ENCODE measurements around the gene LAMTOR4.

Gene LAMTOR4

GRCh38 chr7:100102950-100103840, 45.5 kb upstream of the LAMTOR4 start:
- no peak for TF ChIP-seq EGR1 (IDR thresholded peaks at IDR 0.05)
- TF ChIP-seq EP300 (IDR thresholded peaks at IDR 0.05; ENCODE audit: borderline replicate concordance) = no peak
- no peak for TF ChIP-seq TCF12 (IDR thresholded peaks at IDR 0.05; ENCODE audit: low read depth)
- no peak for TF ChIP-seq NFIC (IDR thresholded peaks at IDR 0.05)
- no peak for TF ChIP-seq CEBPB (IDR thresholded peaks at IDR 0.05)
- TF ChIP-seq CREB1 (IDR thresholded peaks at IDR 0.05; ENCODE audit: low read depth) = no peak
- no peak for TF ChIP-seq ZBTB7A (IDR thresholded peaks at IDR 0.05; ENCODE audit: low read depth)
- TF ChIP-seq, protein P1, sequence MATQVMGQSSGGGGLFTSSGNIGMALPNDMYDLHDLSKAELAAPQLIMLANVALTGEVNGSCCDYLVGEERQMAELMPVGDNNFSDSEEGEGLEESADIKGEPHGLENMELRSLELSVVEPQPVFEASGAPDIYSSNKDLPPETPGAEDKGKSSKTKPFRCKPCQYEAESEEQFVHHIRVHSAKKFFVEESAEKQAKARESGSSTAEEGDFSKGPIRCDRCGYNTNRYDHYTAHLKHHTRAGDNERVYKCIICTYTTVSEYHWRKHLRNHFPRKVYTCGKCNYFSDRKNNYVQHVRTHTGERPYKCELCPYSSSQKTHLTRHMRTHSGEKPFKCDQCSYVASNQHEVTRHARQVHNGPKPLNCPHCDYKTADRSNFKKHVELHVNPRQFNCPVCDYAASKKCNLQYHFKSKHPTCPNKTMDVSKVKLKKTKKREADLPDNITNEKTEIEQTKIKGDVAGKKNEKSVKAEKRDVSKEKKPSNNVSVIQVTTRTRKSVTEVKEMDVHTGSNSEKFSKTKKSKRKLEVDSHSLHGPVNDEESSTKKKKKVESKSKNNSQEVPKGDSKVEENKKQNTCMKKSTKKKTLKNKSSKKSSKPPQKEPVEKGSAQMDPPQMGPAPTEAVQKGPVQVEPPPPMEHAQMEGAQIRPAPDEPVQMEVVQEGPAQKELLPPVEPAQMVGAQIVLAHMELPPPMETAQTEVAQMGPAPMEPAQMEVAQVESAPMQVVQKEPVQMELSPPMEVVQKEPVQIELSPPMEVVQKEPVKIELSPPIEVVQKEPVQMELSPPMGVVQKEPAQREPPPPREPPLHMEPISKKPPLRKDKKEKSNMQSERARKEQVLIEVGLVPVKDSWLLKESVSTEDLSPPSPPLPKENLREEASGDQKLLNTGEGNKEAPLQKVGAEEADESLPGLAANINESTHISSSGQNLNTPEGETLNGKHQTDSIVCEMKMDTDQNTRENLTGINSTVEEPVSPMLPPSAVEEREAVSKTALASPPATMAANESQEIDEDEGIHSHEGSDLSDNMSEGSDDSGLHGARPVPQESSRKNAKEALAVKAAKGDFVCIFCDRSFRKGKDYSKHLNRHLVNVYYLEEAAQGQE (IDR thresholded peaks at IDR 0.05; ENCODE audit: low read depth) = no peak
- TF ChIP-seq, protein P2, sequence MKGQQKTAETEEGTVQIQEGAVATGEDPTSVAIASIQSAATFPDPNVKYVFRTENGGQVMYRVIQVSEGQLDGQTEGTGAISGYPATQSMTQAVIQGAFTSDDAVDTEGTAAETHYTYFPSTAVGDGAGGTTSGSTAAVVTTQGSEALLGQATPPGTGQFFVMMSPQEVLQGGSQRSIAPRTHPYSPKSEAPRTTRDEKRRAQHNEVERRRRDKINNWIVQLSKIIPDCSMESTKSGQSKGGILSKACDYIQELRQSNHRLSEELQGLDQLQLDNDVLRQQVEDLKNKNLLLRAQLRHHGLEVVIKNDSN (IDR thresholded peaks at IDR 0.05) = no peak
- no peak for TF ChIP-seq TAF1 (IDR thresholded peaks at IDR 0.05; ENCODE audit: low read depth)
- no peak for TF ChIP-seq TEAD4 (IDR thresholded peaks at IDR 0.05)
- TF ChIP-seq YY1 (IDR thresholded peaks at IDR 0.05; ENCODE audit: low read depth) = no peak
- no peak for TF ChIP-seq FOXM1 (IDR thresholded peaks at IDR 0.05; ENCODE audit: borderline replicate concordance, low read depth)
- TF ChIP-seq, protein P3, sequence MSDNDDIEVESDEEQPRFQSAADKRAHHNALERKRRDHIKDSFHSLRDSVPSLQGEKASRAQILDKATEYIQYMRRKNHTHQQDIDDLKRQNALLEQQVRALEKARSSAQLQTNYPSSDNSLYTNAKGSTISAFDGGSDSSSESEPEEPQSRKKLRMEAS (IDR thresholded peaks at IDR 0.05) = no peak
- no peak for TF ChIP-seq RAD21 (IDR thresholded peaks at IDR 0.05; ENCODE audit: low read depth)

DNA sequence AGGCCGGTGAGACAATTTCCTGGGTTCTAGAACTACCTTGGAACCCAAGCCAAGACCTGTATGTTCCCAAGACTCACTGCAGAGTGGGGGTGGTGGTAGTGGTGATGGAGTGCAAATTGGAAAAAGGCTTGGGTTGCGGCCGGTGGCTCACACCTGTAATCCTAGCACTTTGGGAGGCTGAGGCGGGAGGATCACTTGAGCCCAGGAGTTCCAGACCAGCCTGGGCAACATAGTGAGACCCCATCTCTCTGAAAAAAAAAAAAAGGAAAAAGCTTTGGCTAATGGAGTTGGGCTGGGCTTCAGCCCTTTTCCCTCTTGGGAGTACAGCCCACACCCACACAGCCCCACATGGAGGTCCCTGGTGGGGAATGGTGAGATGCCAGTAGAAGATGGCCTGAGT, 43.2 kb upstream of the LAMTOR4 start:
- no peak for TF ChIP-seq CEBPB (IDR thresholded peaks at IDR 0.05)
- no peak for TF ChIP-seq TAF1 (IDR thresholded peaks at IDR 0.05; ENCODE audit: low read depth)
- TF ChIP-seq ZBTB7A (IDR thresholded peaks at IDR 0.05; ENCODE audit: low read depth) = no peak
- TF ChIP-seq EP300 (IDR thresholded peaks at IDR 0.05; ENCODE audit: borderline replicate concordance) = no peak
- TF ChIP-seq, protein P3 (IDR thresholded peaks at IDR 0.05) = no peak
- no peak for TF ChIP-seq TEAD4 (IDR thresholded peaks at IDR 0.05)
- TF ChIP-seq TCF12 (IDR thresholded peaks at IDR 0.05; ENCODE audit: low read depth) = no peak
- no peak for TF ChIP-seq NFIC (IDR thresholded peaks at IDR 0.05)
- no peak for TF ChIP-seq CREB1 (IDR thresholded peaks at IDR 0.05; ENCODE audit: low read depth)
- TF ChIP-seq EGR1 (IDR thresholded peaks at IDR 0.05) = no peak

DNA sequence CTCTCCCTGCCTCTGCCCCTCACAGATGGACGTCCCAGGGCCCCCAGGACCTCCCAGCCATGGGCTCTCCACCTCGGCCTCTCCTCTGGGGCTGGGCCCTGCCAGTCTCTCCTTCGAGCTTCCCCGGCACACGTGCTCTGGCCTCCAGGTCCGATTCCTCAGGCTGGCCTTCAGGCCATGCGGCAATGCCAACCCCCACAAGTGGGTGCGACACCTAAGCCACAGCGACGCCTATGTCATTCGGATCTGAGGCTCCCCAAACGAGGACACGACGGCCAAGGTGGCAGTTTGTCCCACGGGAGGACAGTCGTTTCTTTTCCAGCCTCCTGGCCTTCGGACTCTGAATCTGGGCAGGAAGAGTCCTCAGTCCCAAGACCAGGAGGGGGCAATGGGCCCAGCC, 42.1 kb upstream of the LAMTOR4 start:
- TF ChIP-seq EGR1 (IDR thresholded peaks at IDR 0.05) = no peak
- no peak for TF ChIP-seq TCF12 (IDR thresholded peaks at IDR 0.05; ENCODE audit: low read depth)
- no peak for TF ChIP-seq ZBTB7A (IDR thresholded peaks at IDR 0.05; ENCODE audit: low read depth)
- no peak for TF ChIP-seq RAD21 (IDR thresholded peaks at IDR 0.05; ENCODE audit: low read depth)
- no peak for TF ChIP-seq CREB1 (IDR thresholded peaks at IDR 0.05; ENCODE audit: low read depth)
- TF ChIP-seq EP300 (IDR thresholded peaks at IDR 0.05; ENCODE audit: borderline replicate concordance) = no peak
- no peak for TF ChIP-seq TEAD4 (IDR thresholded peaks at IDR 0.05)

DNA sequence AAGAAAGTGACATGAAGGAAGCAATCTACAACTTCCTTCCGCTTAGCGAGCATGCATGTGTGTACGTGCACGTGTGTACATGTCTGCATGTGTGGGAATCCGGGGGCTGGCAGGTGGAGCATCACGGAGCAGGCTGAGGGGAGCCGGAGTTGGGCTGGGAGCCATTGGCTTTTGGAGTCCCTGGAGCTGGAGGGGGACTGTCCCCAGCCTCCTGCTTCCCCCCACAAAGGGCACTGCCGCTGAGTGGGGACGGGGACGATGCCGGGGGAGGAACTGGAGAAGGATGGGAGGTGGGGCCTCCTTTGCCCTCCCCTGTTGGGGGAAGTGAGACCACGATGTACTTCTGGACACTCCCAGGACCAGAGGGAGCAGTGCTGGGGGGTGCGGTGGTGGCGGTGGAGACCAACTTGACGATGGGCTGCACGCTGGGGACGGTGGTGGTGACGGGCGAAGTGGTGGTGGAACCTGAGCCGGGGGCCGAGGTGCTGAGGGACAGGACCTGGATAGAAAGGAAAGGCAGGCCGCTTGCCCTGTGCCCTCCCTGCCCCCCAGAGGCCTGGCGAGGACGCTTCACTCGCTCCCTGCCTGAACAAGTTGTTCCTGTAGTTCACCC, 41.5 kb upstream of the LAMTOR4 start:
- TF ChIP-seq CEBPB (IDR thresholded peaks at IDR 0.05) = no peak
- no peak for TF ChIP-seq EP300 (IDR thresholded peaks at IDR 0.05; ENCODE audit: borderline replicate concordance)
- TF ChIP-seq CREB1 (IDR thresholded peaks at IDR 0.05; ENCODE audit: low read depth) = no peak
- TF ChIP-seq, protein P1 (IDR thresholded peaks at IDR 0.05; ENCODE audit: low read depth) = no peak
- no peak for TF ChIP-seq TEAD4 (IDR thresholded peaks at IDR 0.05)
- no peak for TF ChIP-seq TCF12 (IDR thresholded peaks at IDR 0.05; ENCODE audit: low read depth)

DNA sequence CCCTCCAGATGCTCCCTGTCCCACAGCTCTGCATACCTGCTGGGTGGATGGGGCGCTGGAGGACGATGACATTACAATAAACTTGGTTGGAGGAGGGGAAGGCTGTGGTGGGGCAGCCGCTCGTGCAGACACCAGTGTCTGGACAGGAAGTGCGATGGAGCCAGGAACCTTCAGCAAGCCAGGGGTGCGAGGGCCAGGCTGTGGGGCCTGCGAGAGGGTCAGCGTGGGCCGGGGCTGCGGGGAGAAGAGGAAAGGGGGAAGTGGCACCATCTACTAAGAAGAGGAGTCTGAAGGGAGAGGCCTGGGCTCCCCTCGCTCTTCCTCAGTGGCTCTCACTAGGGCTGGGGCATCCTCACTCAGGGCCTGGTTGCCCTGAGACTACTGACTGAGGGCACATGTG, 40.8 kb upstream of the LAMTOR4 start:
- TF ChIP-seq TCF12 (IDR thresholded peaks at IDR 0.05; ENCODE audit: low read depth) = no peak

GRCh38 chr7:100109521-100110163, 39.1 kb upstream of the LAMTOR4 start:
- no peak for TF ChIP-seq RAD21 (IDR thresholded peaks at IDR 0.05; ENCODE audit: low read depth)

Data from Ishikawa (cell line).